HG03354 (cell line): ENCODE results near the gene DIPK1A.
"Not testable (repeated sequence)": the region's sequence is repeated elsewhere in the genome, so short reads cannot be mapped to it uniquely, and the experiment has no call there.

Source experiments
- ATAC-seq: cut with Tn5 transposase; IDR thresholded peaks from one replicate; pipeline ENCODE4 v1.9.1; 2021; ENCODE audit warnings: mild to moderate bottlenecking; ENCODE audit not compliant: unreplicated experiment, poor library complexity, severe bottlenecking

The DIPK1A gene

DNA sequence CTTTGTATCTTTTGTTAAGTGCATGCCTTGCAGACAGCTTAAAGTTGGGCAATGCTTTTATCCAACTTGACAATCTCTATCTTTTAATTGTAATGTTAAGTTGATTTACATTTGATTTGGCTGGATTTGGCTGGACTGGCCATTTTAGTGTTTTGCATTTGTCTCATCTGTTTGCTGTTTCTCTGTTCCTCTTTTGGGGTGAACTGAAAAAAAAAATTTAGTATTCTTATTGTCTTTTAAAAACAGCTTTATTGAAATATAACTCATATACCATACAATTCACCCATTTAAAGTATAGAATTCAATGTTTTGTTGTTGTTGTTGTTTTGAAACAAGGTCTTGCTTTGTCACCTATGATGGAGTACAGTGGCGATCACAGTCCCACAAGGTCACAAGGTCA lies 34.4 kb downstream of the DIPK1A start:
- ATAC-seq = no peak

DNA sequence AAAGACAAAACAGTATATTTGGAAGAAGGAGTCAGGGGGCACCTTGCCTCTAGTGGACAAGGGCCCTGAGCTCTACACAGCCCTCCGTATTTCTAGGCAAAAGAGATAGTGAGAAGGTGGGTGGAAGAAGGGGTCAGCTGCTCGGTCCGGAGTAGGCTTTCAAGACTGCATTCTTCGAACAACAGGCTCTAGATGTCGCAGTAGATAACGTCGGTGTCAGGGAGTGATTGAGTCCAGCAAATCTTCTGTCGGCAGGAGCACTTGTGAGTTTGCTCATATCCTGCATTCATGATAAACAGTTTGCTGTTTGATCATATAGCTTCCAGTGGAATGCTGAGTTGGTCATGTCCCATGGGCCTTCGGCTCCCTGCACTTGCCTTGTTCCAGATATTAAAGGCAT lies 36.8 kb downstream of the DIPK1A start:
- no peak for ATAC-seq

DNA sequence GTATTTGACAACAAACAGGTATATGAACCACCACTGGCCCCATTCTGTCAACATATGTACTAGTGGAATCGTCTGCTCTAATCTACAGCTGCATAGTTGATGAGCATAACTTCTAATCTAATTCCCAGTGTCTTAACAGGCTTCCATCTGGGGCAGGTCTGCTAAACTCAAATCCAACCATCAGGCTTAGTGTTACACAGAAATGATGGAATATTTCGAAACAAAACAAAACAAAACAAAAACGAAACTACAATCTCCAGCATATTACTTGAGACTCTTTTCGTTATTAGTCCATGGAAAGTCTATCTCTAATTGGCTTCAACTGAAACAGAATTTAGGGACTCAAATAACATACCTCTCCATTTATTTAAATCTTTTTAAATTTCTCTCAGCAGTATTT lies 37.6 kb downstream of the DIPK1A start:
- ATAC-seq = no peak

DNA sequence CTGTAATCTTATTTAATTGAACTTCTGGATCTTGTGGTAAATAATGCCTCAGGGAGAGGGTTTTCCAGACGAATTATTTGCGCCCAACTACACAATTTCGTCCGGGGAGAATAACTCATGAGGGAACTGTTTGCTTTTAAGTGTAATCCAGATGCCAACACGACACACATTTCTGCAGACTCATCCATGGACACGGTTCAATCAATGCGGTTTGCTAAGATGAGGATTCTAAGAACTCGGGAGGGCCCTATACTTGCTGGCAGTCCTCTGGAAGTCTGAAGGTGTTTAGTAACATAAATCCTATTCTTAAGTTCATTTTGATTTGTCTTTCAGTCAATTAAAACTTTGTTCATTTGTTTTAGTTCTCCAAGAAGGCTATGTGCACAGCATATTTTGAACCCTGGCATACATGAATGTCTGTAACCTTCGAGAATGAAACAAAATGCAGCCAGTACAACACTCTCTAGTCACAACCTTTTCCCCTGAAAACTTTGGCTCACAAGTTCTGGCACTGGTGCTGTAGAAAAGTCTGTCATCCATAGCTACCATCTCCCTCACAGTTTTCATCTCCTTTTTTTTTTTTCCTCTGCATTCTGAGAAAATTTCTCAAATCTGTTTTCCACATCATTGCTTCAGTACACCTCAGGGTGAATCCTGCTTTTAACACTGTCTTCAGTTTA lies 38.8 kb downstream of the DIPK1A start:
- no peak for ATAC-seq

DNA sequence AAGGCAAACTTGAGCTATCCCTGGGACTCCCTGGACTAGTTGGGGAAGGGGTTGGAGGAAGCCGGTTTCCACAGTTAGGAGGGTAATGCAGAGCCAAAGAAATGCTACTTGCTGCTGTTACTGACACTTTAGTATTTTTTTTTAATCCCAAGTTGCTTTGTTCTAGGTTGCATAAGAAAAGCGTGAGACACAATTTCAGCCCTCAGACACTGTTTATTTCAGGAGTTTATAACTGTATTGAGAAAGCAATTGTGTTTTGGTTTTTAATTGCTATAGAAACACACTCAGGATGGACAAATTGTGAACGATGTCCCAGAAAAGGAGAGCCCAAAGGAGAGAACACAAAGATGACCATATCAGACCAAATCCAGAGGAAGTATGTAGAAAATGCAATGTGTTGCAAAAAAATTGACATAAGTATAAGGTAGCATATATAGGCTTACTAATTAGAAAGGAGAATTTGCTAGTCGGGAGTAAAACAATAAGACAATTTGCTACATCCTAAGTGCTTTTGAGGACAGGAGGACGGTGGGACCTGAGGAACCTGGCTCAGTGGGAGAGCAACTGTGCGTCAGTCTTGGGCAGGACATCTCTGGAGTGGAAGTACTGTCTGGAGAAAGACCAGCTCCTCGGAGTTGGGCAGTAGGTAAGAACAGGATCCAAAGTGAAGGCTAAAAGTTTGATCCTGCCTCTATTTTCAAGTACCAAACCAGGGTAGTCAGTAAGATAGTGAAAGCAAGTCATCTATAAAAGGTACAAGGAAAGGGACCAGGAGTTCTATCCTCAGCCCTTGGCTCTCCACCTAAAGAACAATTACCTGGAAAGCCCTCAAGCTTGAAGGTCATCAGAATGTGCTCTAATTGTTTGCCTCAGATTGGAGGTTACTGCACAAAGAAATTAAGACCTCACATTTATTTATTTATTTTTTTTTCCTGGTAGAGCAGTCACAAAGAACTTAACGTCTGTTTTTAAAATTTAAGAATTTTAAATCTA lies 39.9 kb downstream of the DIPK1A start:
- ATAC-seq = no peak

DNA sequence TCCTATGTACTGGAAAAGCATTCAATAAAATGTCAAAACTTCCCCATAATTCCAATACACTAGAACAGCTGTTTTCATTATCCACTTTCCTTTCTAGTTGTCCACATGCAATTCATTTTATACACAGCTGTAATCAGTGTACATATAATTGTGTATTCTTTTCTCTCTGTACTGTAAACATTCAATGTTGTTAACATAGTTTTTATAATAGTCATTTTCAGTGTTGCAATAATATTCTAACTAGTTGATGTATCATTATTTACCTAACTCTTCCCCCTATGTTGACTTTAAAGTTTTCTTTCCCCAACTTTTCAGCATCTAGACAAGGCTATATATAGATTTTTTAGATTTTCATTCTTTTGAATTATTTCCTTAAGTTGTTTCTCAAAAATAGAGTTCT lies 44.4 kb downstream of the DIPK1A start:
- no peak for ATAC-seq

DNA sequence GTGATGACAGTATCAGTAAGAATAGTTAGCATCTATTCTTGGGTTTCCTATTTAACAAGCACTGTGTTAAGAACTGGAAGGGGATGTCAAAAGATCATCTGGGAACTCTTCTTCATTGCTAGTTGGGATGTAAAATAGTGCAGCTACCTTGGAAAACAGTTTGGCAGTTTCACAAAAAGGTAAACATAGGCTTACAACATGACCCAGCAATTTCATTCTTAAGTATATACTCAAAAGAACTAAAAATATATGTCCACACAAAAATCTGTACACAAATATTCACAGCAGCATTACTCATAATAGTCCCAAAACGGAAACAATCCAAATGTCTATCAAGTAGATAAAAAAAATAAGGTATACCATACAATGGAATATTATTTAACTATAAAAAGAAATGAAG lies 45.7 kb downstream of the DIPK1A start:
- no peak for ATAC-seq

DNA sequence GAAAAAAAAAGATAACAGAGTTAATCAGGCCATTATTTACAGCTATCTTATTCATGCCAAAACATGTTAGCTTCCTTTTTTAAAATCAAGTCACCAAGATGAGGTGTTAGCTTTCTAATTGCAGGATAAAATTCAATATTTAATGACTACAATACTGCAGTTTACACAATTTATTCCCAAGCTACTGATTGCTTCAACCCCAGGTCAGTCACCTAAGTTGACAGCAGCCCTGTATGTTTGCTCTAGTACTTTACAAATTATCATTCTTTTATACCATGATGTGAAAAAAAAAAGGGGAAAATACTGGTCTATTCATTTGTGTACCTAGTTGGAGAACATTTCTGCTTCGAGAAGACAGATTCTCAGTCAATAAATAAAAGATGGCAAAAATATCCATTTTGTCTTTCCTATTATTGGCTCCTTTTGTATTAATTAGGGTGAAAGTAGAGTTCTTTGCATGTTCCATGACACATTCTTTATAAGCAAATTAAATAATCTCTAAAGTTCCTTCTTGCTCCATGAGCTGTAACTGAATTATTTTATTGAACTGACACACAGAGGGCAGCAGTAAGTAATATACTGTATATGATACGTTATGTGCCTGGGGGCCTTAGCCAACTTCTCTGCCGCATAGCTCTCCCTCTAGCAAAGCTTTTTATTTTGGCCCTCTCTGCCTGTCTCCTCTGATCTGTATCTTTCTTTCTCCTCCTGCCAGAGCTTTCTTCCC lies 48.0 kb downstream of the DIPK1A start:
- ATAC-seq = no peak

DNA sequence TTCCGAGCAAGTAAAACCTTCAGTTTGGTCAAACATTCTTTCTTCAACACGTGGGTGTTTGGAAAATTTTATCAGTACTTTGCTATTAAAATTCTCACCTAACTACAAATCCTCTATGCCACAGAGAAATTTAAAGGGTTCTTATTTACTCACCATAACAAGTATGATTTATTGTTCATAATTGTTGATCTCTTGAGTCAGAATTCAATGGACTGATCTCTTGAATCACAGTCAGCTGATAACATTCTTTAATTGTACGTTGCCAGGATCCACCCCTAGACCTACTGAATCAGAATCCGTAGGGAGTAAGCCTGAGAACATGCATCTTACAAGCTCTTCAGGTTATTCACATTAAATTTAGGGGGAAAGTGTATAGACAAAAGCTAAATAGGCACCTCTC lies 51.2 kb downstream of the DIPK1A start:
- no peak for ATAC-seq

DNA sequence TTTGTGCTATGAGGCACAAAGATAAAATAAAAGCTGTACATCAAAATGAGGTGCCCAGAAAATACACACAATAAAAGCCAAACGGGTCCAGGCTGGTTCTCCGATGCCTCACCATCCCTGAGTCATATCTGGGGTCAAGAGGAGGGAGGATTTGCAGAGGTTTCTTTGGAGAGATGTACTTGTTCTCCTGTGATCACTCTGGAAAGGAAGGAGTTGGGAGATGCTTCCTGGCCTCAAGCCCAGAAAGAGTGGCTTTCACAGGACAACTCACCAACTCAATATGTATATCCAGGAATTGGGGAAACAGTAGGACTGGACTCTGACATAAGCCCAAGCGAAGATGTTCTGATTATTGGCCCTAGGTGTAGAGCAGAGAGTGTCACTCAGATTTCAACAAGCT lies 51.9 kb downstream of the DIPK1A start:
- ATAC-seq = no peak

DNA sequence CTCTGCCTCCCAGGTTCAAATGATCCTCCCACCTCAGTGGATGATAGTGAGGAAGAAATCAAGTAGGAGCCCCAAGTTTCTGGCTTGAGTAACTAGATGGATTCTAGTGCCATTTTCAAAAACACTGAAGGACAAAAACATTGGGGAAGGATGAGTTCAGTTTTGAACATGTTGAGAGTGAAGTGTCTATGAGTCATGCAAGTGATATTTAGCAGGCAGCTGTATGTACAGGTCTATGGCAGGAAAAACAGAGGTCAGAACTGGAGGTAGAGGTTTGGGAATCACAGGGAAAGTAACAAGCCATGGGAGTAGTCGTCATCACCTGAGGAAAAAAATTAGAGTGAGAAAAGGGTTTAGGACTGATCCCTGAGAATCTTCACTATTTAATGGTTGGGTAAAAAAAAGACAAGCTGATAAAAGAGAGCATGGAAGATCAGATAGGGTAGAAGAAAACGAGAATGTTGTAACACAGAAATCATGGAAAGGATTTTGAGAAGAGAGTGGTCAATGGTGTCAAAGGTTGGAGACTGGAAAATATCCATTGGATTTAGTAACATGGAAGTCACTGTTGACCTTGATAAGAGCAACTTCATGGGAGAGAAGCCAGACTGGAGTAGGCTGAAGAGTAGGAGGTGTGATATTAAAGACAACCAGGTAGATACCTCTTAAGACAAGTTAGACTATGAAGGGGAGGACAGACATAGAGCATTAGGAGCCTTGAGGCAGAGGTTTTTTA lies 53.1 kb downstream of the DIPK1A start:
- ATAC-seq = no peak

DNA sequence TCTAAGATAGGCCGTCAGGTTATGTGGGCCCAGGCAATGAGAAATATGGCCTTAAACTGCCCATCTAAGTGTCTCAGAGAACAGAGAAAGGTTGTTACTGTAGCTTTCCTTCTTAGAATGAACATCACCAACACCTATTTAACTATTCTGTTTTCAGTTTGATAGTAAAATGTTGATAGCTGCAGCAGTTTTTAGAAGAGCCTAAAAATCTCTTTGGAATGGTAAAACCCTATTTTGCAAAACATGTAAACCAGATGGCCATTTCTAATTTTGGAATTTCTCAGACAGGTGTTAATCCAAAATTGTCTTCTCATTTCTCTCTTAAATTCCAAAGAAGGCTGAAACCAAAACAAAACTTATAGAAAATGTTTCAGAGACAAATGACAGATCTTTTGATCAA lies 57.5 kb downstream of the DIPK1A start:
- no peak for ATAC-seq

DNA sequence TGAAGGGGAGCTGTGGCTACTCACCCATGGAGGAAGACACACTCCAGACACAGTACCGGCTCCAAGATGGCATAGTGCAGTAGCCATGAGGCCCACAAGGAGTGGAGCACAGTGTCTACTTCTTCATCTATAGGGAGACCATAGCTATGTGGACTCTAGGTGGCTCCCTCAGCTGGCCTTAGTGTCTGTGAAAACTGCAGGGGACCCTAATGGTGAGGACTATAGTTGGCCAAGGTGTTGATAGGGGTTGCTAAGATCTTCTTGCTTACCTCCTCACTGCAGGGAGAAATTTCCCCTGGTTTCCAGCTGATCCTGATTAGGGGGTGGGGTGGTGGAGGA lies 58.9 kb downstream of the DIPK1A start:
- no peak for ATAC-seq

DNA sequence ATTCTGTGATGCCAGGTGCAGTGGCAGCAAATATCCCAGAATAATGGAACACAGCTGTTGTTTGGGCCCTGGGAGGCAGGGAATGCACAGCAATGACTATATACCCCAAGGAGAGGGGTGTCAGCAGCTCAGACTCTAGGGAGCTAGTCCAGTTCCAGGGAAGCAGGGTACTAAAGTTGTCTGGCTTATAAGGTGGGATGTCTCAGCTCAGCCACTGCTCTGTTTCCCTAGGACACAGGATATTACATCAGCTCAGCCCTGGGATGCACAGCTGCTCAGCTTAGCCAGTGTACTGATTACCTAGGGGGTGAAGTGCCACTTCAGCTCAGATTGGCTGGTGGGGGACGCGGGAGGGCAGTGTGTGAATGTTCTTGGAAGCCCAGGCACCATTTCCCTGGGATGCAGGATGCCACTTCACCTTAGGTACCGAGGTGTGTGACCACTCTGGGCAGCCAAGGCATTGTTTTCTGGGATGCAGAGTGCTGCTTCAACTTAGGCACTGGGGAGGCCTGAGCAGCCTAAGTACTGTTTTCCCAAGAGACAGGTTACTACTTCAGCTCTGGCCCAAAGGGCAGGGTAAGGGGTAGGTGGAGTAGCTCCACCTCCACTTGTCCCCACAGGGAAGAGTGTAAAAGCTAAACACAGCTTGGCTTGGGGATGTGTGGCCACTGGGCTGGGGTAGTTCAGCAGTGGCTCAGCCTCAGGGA lies 59.4 kb downstream of the DIPK1A start:
- ATAC-seq = no peak

DNA sequence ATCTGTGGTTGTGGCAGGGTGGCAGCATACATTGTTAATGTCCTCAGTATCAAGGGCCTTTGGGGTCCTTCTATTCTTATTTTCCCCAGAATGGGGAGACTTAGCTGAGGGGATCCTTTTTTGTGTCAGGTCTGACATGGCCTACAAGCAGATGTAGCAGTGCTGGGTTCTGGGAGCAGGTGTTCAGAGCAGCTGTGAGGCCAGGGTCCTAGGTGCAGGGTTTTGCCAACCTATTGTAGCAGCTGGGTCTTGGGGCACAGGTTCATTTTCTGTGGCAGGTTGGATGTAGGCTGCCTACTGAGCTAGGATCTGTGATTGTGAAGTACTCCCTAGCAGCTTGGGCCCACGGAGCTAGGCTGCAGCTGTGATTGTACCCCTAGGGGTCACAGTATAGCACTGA lies 60.1 kb downstream of the DIPK1A start:
- no peak for ATAC-seq

DNA sequence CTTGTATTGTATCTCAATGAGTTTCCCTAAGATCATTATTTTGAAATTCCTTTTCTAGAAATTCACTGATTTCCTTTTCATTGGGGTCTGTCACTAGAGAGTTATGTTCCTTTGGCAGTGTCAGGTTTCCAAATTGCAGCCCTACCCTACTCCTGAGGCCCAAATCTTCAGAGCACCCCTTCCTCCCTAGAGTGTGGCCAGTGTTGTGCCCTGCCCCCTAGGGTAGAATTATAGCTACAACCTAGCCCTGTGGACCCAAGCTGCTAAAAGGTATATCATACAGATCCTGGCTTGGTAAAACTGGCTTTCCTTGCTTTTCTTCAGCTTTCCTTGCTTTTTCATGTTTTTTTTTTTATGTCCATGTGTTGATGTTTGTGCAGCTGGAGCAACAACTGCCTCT lies 60.7 kb downstream of the DIPK1A start:
- no peak for ATAC-seq

DNA sequence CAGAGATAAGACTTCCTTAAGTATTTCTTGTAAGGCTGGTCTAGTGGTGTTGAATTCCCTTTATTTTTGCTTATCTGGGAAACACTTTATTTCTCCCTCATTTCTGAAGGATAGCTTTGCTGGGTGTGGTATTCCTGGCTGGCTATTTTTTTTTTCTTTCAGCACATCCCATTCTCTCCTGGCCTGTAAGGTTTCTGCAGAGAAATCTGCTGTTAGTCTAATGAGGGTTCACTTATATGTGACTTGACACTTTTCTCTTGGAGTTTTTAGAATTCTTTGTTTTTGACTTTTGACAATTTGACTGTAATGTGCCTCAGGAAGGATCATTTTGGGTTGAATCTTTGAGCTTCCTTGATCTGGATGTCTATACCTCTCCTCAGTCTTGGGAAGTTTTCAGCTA lies 61.5 kb downstream of the DIPK1A start:
- ATAC-seq = no peak

DNA sequence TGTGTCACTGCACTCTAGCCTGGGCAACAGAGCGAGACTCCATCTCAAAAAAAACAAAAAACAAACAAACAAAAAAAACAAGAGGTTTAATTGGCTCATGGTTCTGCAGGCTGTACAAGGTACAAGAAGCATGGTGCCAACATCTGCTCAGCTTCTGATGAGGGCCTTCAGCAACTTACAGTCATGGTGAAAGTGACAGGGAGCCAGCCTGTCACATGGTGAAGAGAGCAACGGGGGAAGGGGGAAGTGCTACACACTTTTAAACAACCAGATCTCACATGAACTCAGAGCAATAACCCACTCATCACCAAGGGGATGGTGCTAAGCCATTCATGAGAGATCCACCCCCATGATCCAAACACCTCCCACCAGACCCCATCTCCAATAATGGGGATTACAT lies 63.2 kb downstream of the DIPK1A start:
- ATAC-seq = not testable (repeated sequence)

DNA sequence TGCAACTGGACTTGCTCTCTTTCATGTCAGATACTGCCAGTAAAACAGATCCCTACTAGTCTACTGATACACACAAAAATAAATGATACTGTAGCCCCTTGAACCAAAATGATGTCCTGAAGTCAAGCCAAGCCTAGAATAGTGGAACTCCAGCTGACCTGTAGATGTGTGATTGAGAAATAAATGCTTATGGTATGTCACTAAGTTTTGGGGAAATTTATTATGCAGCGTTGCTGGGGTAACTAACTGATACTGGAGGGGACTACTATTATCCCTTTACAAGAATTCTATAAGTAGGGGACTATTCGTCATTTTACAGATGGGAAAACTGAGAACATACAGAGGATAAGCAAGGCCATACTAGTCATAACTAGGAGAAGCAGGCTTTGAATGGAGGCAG lies 73.8 kb downstream of the DIPK1A start:
- no peak for ATAC-seq
